HG02610 (cell line): ENCODE data around the gene ETFRF1.
A peak's percentile ranks its signal among the peaks of the same experiment; 100 is the strongest.

Experiments
- ATAC-seq: cut with Tn5 transposase; IDR thresholded peaks from one replicate; pipeline ENCODE4 v1.9.1; 2021; ENCODE audit warnings: mild to moderate bottlenecking, moderate library complexity; ENCODE audit not compliant: unreplicated experiment

The ETFRF1 gene

GRCh38 chr12:25195056-25195971 lies at the start of gene ETFRF1, which contains the start of gene DNAI7:
Gene ETFRF1, plus strand, starts transcription at chr12:25195237. Its CDS starts 8,720 bp downstream, at chr12:25203957.
Gene DNAI7, minus strand, starts transcription at chr12:25195160. Its CDS starts 82 bp downstream, at chr12:25195078.
- peak; percentile 96 for ATAC-seq

GRCh38 chr12:25146686-25147085 lies 48.4 kb upstream of the ETFRF1 start:
- no peak for ATAC-seq

GRCh38 chr12:25151476-25151875 lies 43.6 kb upstream of the ETFRF1 start:
- no peak for ATAC-seq

- ATAC-seq = no peak
These were observed 43.0 kb upstream of the ETFRF1 start for GRCh38 chr12:25152055-25152454.

- peak; percentile 41 for ATAC-seq
These were observed 39.9 kb upstream of the ETFRF1 start for GRCh38 chr12:25155022-25155576.

GRCh38 chr12:25156061-25156460 lies 39.0 kb upstream of the ETFRF1 start:
- no peak for ATAC-seq

GRCh38 chr12:25162866-25163265 lies 32.2 kb upstream of the ETFRF1 start:
- ATAC-seq = no peak

- ATAC-seq = no peak
These were observed 12.3 kb upstream of the ETFRF1 start for GRCh38 chr12:25182765-25183164.

GRCh38 chr12:25184132-25184531 lies 10.9 kb upstream of the ETFRF1 start:
- no peak for ATAC-seq

GRCh38 chr12:25186038-25186787 lies 8.8 kb upstream of the ETFRF1 start:
- no peak for ATAC-seq

GRCh38 chr12:25186788-25187402 lies 8.1 kb upstream of the ETFRF1 start:
- peak; percentile 88 for ATAC-seq

- ATAC-seq = no peak
These were observed 7.3 kb upstream of the ETFRF1 start for GRCh38 chr12:25187781-25188180.

- ATAC-seq = no peak
These were observed 5.4 kb upstream of the ETFRF1 start for GRCh38 chr12:25189656-25190055.

GRCh38 chr12:25190793-25191192 lies 4.2 kb upstream of the ETFRF1 start:
- no peak for ATAC-seq

GRCh38 chr12:25194214-25194613 lies 823 bp upstream of the ETFRF1 start:
- ATAC-seq = no peak

GRCh38 chr12:25194722-25195055 lies 348 bp upstream of the ETFRF1 start:
- no peak for ATAC-seq

GRCh38 chr12:25197608-25198007 lies 2.6 kb downstream of the ETFRF1 start:
- ATAC-seq = no peak

GRCh38 chr12:25200703-25201102 lies 5.7 kb downstream of the ETFRF1 start:
- no peak for ATAC-seq

GRCh38 chr12:25202137-25202536 lies 7.1 kb downstream of the ETFRF1 start:
- ATAC-seq = no peak

- ATAC-seq = no peak
These were observed 12.4 kb downstream of the ETFRF1 start for GRCh38 chr12:25207411-25207810.

- no peak for ATAC-seq
These were observed 12.8 kb downstream of the ETFRF1 start for GRCh38 chr12:25207846-25208245.
